K562 (cell line): ENCODE data around the gene RANBP3. TPM values are rescaled to one million over a fixed set of nuclear protein-coding genes. Genes with fewer than 3 reads are reported as not detected.

Source experiments
- ARNT ChIP-seq, 2 experiments: fragments of 450-650 bp; IDR thresholded peaks; 2 replicates each; pipeline ENCODE4 v1.6.1; 2016; ENCODE audit warnings: mild to moderate bottlenecking in 1 of 2
- CHD2 ChIP-seq: IDR thresholded peaks from 2 replicates; pipeline ENCODE4 v1.6.1; 2011; ENCODE audit warnings: low read depth, low read length
- ELK1 ChIP-seq: sonication (generic); formaldehyde crosslinking; IDR thresholded peaks from 2 replicates; pipeline ENCODE4 v1.8.1; 2022; ENCODE audit warnings: missing genetic modification reagents
- FOS ChIP-seq: IDR thresholded peaks from 3 replicates; pipeline ENCODE4 v1.6.1; 2011; ENCODE audit not compliant: insufficient read length; ENCODE audit errors: extremely low read depth
- FOXM1 ChIP-seq, 2 experiments: fragments of 450-650 bp in 1 of 2; sonication (generic) in 1 of 2; formaldehyde crosslinking in 1 of 2; IDR thresholded peaks; 2 replicates each; pipeline versions ENCODE4 v1.6.1 to v1.9.0; 2017 to 2022; ENCODE audit warnings: low read depth in 2 of 2, mild to moderate bottlenecking in 2 of 2, missing genetic modification reagents in 1 of 2, moderate library complexity in 1 of 2
- HIVEP1 ChIP-seq: fragments of 250-450 bp; sonication (Bioruptor Pico); IDR thresholded peaks from 2 replicates; pipeline ENCODE4 v1.4.0; 2020; ENCODE audit warnings: mild to moderate bottlenecking
- KAT8 ChIP-seq: fragments of 450-650 bp; IDR thresholded peaks from 2 replicates; pipeline ENCODE4 v1.6.1; 2016; ENCODE audit warnings: low read depth, mild to moderate bottlenecking
- LCOR ChIP-seq: sonication (generic); formaldehyde crosslinking; IDR thresholded peaks from 2 replicates; pipeline ENCODE4 v1.8.0; 2022; ENCODE audit warnings: mild to moderate bottlenecking, missing genetic modification reagents
- POLR2G ChIP-seq: fragments of 200-400 bp; formaldehyde crosslinking; IDR thresholded peaks from 2 replicates; pipeline ENCODE4 v1.6.1; 2017; ENCODE audit warnings: low read depth, mild to moderate bottlenecking, antibody characterized with exemption, low read length, moderate library complexity
- PPARD ChIP-seq: fragments of 250-450 bp; sonication (Bioruptor Pico); IDR thresholded peaks from 2 replicates; pipeline ENCODE4 v1.8.0; 2022; ENCODE audit warnings: inconsistent platforms, mild to moderate bottlenecking, moderate library complexity
- RBFOX2 ChIP-seq: fragments of 200-400 bp; formaldehyde crosslinking; IDR thresholded peaks from 2 replicates; pipeline ENCODE4 v1.6.1; 2017; ENCODE audit warnings: low read depth, mild to moderate bottlenecking, low read length, moderate library complexity
- SLC30A9 ChIP-seq: fragments of 250-450 bp; sonication (Bioruptor Pico); IDR thresholded peaks from 2 replicates; pipeline ENCODE4 v1.8.0; 2022; ENCODE audit warnings: mild to moderate bottlenecking, moderate library complexity
- SPI1 ChIP-seq: IDR thresholded peaks from 2 replicates; pipeline ENCODE4 v1.6.1; 2011; ENCODE audit warnings: low read depth, low read length, control low read depth, borderline replicate concordance
- TAF1 ChIP-seq: IDR thresholded peaks from 2 replicates; pipeline ENCODE4 v1.6.1; 2011; ENCODE audit warnings: mild to moderate bottlenecking, low read length, moderate library complexity; ENCODE audit not compliant: insufficient read depth, control insufficient read depth, severe bottlenecking; ENCODE audit errors: extremely low read depth
- TARDBP ChIP-seq: fragments of 450-650 bp; IDR thresholded peaks from 2 replicates; pipeline ENCODE4 v1.6.1; 2016
- TBP ChIP-seq: optimal IDR thresholded peaks from 2 replicates; pipeline ENCODE3; 2011; ENCODE audit warnings: low read depth, low read length, improper control_type of control experiment
- XRCC4 ChIP-seq: IDR thresholded peaks from one replicate; pipeline ENCODE4 v1.6.1; 2011; ENCODE audit not compliant: insufficient read depth, insufficient read length; ENCODE audit errors: extremely low read depth
- YY1 ChIP-seq, 3 experiments: IDR thresholded peaks; 2 replicates each; pipeline ENCODE4 v1.6.1; 2011; ENCODE audit warnings: low read length in 2 of 3, mild to moderate bottlenecking in 2 of 3, moderate library complexity in 2 of 3, borderline replicate concordance in 1 of 3, control low read depth in 1 of 3, low read depth in 1 of 3; ENCODE audit not compliant: insufficient read depth in 3 of 3, insufficient replicate concordance in 2 of 3, control insufficient read depth in 1 of 3, insufficient read length in 1 of 3; ENCODE audit errors: extremely low read depth in 1 of 3
- ZSCAN29 ChIP-seq: fragments of 450-650 bp; IDR thresholded peaks from 2 replicates; pipeline ENCODE4 v1.6.1; 2017
- polyA plus RNA-seq, 8 experiments: library from polyadenylated mRNA; depleted of rRNA in 4 of 8; stranded (reverse) in 5 of 8; unstranded in 3 of 8; fragments of >200 nt; fragmentation: Nextera tagmentation in 2 of 8; fragmentation: Illumina TruSeq in 1 of 8; extraction: Ambion mirVana in 2 of 8; extraction: Trizol in 1 of 8; gene quantifications; 2 replicates each; pipeline versions ENCODE4 v1.2.1 to v1.2.3, GENCODE V29; 2011 to 2014; ENCODE audit warnings: inconsistent platforms in 1 of 8, missing spikeins in 1 of 8
- total RNA-seq, 7 experiments: library from RNA; depleted of rRNA in 6 of 7; stranded (reverse); fragments of >200 nt in 6 of 7; fragmentation: Illumina TruSeq in 2 of 7; extraction: Trizol in 2 of 7; gene quantifications; 2 replicates each; pipeline versions ENCODE4 v1.2.1 to v1.2.3, GENCODE V29; 2011 to 2021; ENCODE audit warnings: low replicate concordance in 1 of 7

RANBP3 gene
- total and polyA plus RNA-seq, 9 of the 15 experiments (the other 6 are each of a cell fraction or from before 2014, with no cell fraction given) = 0.90 to 95.1 (median 63.2) TPM

- TF ChIP-seq YY1 (IDR thresholded peaks at IDR 0.05; ENCODE audit: borderline replicate concordance in 1 of 3, control insufficient read depth in 1 of 3, extremely low read depth in 1 of 3, insufficient read depth in 3 of 3, insufficient read length in 1 of 3, insufficient replicate concordance in 2 of 3, low read depth in 1 of 3, low read length in 2 of 3) (peak; percentile 67 to 93 (median 88)), SPI1 (peak; percentile 76; the same call in 1 of the 2 replicates), SLC30A9 (CRISPR knock-in tag) (no peak), HIVEP1 (no peak), ELK1 (CRISPR knock-in tag) (no peak), RBFOX2 (peak; percentile 37; the same call in 1 of the 2 replicates), CHD2 (no peak), LCOR (CRISPR knock-in tag) (no peak), PPARD (CRISPR knock-in tag) (no peak), KAT8 (0 out of 2 replicates have a peak, but pooled peaks have one; percentile 37), POLR2G (0 out of 2 replicates have a peak, but pooled peaks have one; percentile 22), ARNT (IDR thresholded peaks at IDR 0.05) (no peak), FOXM1 (IDR thresholded peaks at IDR 0.05; ENCODE audit: low read depth) (no peak), FOXM1 (CRISPR knock-in tag; IDR thresholded peaks at IDR 0.05; ENCODE audit: low read depth) (no peak), ZSCAN29 (no peak), TAF1 (peak; percentile 71), FOS (no peak), XRCC4 (no peak), TARDBP (no peak), TBP (peak; percentile 59)
Observed at GRCh38 chr19:5990289-5990797, 12.4 kb upstream of the RANBP3 start (continued).
